Measurements from ENCODE around the gene SH3TC1. TPM values are rescaled to one million over a fixed set of nuclear protein-coding genes. Genes with fewer than 3 reads are reported as not detected.

SH3TC1 gene
- total and polyA plus RNA-seq, 10 of the 15 experiments (the other 5 are each of a cell fraction or from before 2014, with no cell fraction given) = 0.19 to 47.0 (median 18.4) TPM

GRCh38 chr4:8195841-8196458, 3.1 kb upstream of the SH3TC1 start:
- intact Hi-C loops (cut with micrococcal nuclease; ENCODE audit: unreplicated experiment) = no loop called here
- Histone ChIP-seq H2AFZ (ENCODE audit: control insufficient read depth, low read depth, low read length) (no peak overlapping the region), H3K27me3 (replicated peaks in 1 of 2; ENCODE audit: control insufficient read depth in 2 of 2, insufficient read depth in 2 of 2, low read length in 1 of 2) (no peaks in the 10 kb centered on the region), H4K20me1 (ENCODE audit: control insufficient read depth, insufficient read depth) (no peaks in the 10 kb centered on the region), H3K4me3 (no peak overlapping the region), H3K4me2 (ENCODE audit: control insufficient read depth, insufficient read depth) (no peak overlapping the region), H3K27ac (ENCODE audit: control insufficient read depth, insufficient read depth) (no peak overlapping the region), H3K9me3 (replicated peaks; ENCODE audit: control insufficient read depth, insufficient read depth, low read length) (no peaks in the 10 kb centered on the region), H3K4me1 (ENCODE audit: control insufficient read depth, insufficient read depth, low read length) (peaks cover 34% of the 10 kb centered on the region), H3K79me2 (ENCODE audit: control insufficient read depth, insufficient read depth, low read length) (peaks cover 19% of the 10 kb centered on the region), H3K36me3 (ENCODE audit: control insufficient read depth in 2 of 2, insufficient read depth in 2 of 2, low read length in 1 of 2) (no peaks in the 10 kb centered on the region), H3K9ac (ENCODE audit: control insufficient read depth, insufficient read depth, low read length) (no peak overlapping the region)
- POLR2A ChIA-PET = no interaction called here
- SMC1A ChIA-PET (ENCODE audit: uncharacterized antibody, unreplicated experiment) = no interaction called here
- FAIRE-seq (no peak), ATAC-seq (no peak), DNase-seq (ENCODE audit: low read depth, low spot score) (no peak)
- in situ Hi-C loops (cut with MboI) = no loop called here
- CTCF ChIA-PET = interaction anchor here (6.3 kb wide), 1 partner anchor 19 kb away, joined by 96 read pairs; no protein-coding TSS in a partner anchor
- WGBS (ENCODE audit: insufficient coverage, insufficient replicate concordance, low lambda C conversion rate, missing lambda C conversion rate) = 69% methylated on average over 19 of the region's 20 CpGs
- no TSS peak for BruUV-seq (replicated peaks)
- RAD21 ChIA-PET (ENCODE audit: unreplicated experiment) = interaction anchor here (5.8 kb wide), 1 partner anchor 19 kb away, joined by 76 read pairs; no protein-coding TSS in a partner anchor
- TF ChIP-seq CUX1 (IDR thresholded peaks at IDR 0.05; ENCODE audit: insufficient replicate concordance, low read depth, low read length) (no peak), GATAD2B (conservative IDR thresholded peaks at IDR 0.05; ENCODE audit: low read depth) (no peak), DPF2 (IDR thresholded peaks at IDR 0.05) (no peak), CREB1 (IDR thresholded peaks at IDR 0.05; ENCODE audit: low read depth) (no peak), BHLHE40 (IDR thresholded peaks at IDR 0.05; ENCODE audit: borderline replicate concordance in 1 of 2, low read depth in 2 of 2, low read length in 1 of 2) (no peak), ZNF622 (IDR thresholded peaks at IDR 0.05) (no peak), IRF4 (IDR thresholded peaks at IDR 0.05; ENCODE audit: low read depth, low read length) (no peak), RBBP5 (conservative IDR thresholded peaks at IDR 0.05) (no peak), NFIC (IDR thresholded peaks at IDR 0.05; ENCODE audit: low read depth, low read length) (no peak), CEBPB (IDR thresholded peaks at IDR 0.05; ENCODE audit: borderline replicate concordance in 1 of 2, low read depth in 2 of 2, low read length in 2 of 2) (no peak)
- TF ChIP-seq, protein P1, sequence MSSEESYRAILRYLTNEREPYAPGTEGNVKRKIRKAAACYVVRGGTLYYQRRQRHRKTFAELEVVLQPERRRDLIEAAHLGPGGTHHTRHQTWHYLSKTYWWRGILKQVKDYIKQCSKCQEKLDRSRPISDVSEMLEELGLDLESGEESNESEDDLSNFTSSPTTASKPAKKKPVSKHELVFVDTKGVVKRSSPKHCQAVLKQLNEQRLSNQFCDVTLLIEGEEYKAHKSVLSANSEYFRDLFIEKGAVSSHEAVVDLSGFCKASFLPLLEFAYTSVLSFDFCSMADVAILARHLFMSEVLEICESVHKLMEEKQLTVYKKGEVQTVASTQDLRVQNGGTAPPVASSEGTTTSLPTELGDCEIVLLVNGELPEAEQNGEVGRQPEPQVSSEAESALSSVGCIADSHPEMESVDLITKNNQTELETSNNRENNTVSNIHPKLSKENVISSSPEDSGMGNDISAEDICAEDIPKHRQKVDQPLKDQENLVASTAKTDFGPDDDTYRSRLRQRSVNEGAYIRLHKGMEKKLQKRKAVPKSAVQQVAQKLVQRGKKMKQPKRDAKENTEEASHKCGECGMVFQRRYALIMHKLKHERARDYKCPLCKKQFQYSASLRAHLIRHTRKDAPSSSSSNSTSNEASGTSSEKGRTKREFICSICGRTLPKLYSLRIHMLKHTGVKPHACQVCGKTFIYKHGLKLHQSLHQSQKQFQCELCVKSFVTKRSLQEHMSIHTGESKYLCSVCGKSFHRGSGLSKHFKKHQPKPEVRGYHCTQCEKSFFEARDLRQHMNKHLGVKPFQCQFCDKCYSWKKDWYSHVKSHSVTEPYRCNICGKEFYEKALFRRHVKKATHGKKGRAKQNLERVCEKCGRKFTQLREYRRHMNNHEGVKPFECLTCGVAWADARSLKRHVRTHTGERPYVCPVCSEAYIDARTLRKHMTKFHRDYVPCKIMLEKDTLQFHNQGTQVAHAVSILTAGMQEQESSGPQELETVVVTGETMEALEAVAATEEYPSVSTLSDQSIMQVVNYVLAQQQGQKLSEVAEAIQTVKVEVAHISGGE (CRISPR knock-in tag; IDR thresholded peaks at IDR 0.05) = no peak
- TF ChIP-seq, protein P2, sequence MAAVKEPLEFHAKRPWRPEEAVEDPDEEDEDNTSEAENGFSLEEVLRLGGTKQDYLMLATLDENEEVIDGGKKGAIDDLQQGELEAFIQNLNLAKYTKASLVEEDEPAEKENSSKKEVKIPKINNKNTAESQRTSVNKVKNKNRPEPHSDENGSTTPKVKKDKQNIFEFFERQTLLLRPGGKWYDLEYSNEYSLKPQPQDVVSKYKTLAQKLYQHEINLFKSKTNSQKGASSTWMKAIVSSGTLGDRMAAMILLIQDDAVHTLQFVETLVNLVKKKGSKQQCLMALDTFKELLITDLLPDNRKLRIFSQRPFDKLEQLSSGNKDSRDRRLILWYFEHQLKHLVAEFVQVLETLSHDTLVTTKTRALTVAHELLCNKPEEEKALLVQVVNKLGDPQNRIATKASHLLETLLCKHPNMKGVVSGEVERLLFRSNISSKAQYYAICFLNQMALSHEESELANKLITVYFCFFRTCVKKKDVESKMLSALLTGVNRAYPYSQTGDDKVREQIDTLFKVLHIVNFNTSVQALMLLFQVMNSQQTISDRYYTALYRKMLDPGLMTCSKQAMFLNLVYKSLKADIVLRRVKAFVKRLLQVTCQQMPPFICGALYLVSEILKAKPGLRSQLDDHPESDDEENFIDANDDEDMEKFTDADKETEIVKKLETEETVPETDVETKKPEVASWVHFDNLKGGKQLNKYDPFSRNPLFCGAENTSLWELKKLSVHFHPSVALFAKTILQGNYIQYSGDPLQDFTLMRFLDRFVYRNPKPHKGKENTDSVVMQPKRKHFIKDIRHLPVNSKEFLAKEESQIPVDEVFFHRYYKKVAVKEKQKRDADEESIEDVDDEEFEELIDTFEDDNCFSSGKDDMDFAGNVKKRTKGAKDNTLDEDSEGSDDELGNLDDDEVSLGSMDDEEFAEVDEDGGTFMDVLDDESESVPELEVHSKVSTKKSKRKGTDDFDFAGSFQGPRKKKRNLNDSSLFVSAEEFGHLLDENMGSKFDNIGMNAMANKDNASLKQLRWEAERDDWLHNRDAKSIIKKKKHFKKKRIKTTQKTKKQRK (IDR thresholded peaks at IDR 0.05; ENCODE audit: low read depth, low read length) = no peak

Measured in GM12878 (cell line).